ENCODE data around the gene SLC25A39.

- TF ChIP-seq CTCF (IDR thresholded peaks at IDR 0.05) (no peak), POLR2A (IDR thresholded peaks at IDR 0.05) (no peak)
Measured at GRCh38 chr17:44304651-44305050, 20.0 kb downstream of the SLC25A39 start.

All from Peyer's patch (tissue), 4 donors.